GM23338 (cell line): ENCODE data around the gene RTL1. TPM values are rescaled to one million over a fixed set of nuclear protein-coding genes. Genes with fewer than 3 reads are reported as not detected.

ENCODE experiments used
- CTCF ChIP-seq, 2 experiments: fragments of 200-600 bp in 1 of 2; sonication (generic) in 1 of 2; conservative IDR thresholded peaks; 2 replicates each; pipeline versions ENCODE4 v1.5.1 to v1.6.1; 2016 to 2017; ENCODE audit warnings: antibody characterized with exemption in 2 of 2, low read depth in 2 of 2, mild to moderate bottlenecking in 2 of 2, moderate library complexity in 1 of 2
- ETS1 ChIP-seq: IDR thresholded peaks from 2 replicates; pipeline ENCODE4 v1.6.1; 2016; ENCODE audit warnings: antibody characterized with exemption
- EZH2 ChIP-seq: fragments of 200-600 bp; sonication (generic); IDR thresholded peaks from one replicate; pipeline ENCODE4 v1.8.0; 2017; ENCODE audit warnings: antibody characterized with exemption, mild to moderate bottlenecking, low read depth; ENCODE audit not compliant: unreplicated experiment
- JUNB ChIP-seq: IDR thresholded peaks from one replicate; pipeline ENCODE4 v1.6.1; 2016; ENCODE audit warnings: antibody characterized with exemption; ENCODE audit not compliant: unreplicated experiment
- STAT1 ChIP-seq: IDR thresholded peaks from one replicate; pipeline ENCODE4 v1.6.1; 2016; ENCODE audit warnings: antibody characterized with exemption; ENCODE audit not compliant: unreplicated experiment
- ZNF114 ChIP-seq: fragments of 250-450 bp; sonication (Bioruptor Pico); IDR thresholded peaks from 2 replicates; pipeline ENCODE4 v1.5.0; 2020; ENCODE audit warnings: mild to moderate bottlenecking, moderate library complexity
- ZNF462 ChIP-seq: fragments of 250-450 bp; sonication (Bioruptor Pico); IDR thresholded peaks from 2 replicates; pipeline ENCODE4 v1.5.0; 2020; ENCODE audit warnings: mild to moderate bottlenecking, moderate library complexity
- polyA plus RNA-seq: library from polyadenylated mRNA; unstranded; fragments of >200 nt; fragmentation: Nextera tagmentation; extraction: Ambion mirVana; gene quantifications from 2 replicates; pipeline ENCODE4 v1.2.1, GENCODE V29; 2016
- total RNA-seq: library from RNA; depleted of rRNA; stranded (reverse); fragments of >200 nt; shearing (Covaris generic); gene quantifications from 2 replicates; pipeline ENCODE4 v1.2.3, GENCODE V29; 2014

The RTL1 gene
- total and polyA plus RNA-seq, 2 experiments from 2014 or later = not detected

- TF ChIP-seq ZNF462 (no peak), STAT1 (no peak), ZNF114 (CRISPR knock-in tag) (no peak), EZH2 (no peak), ETS1 (no peak), JUNB (no peak), CTCF (conservative IDR thresholded peaks at IDR 0.05; ENCODE audit: low read depth in 2 of 2) (no peak)
Measured at GRCh38 chr14:100915560-100915959, 12.0 kb upstream of the RTL1 start (continued).
